ENCODE results near the gene CCPG1. TPM values are rescaled to one million over a fixed set of nuclear protein-coding genes. Genes with fewer than 3 reads are reported as not detected.

Gene CCPG1
- total RNA-seq, 1 experiment from 2014 or later: 8.5 TPM

DNA sequence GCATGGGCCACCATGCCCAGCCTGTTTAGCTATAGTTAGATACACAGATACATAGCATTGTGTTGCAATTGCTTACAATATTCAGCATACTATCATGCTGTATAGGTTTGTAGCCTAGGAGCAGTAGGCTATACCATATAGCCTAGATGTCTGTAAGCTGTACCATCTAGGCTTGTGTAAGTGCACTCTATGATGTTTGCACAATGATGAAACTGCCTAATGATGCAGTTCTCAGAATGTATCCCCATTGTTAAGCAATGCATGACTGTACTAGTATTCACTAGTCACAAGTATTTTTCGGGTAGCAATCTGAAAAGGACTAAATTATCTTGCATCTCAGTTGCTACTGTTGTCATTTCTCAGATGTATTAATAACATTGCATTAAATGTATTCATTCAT, 73.2 kb downstream of the CCPG1 start:
- ChIA-PET RAD21 (ENCODE audit: low non-redundant PET in 1 of 2, low total read pairs in 2 of 2, uncharacterized antibody in 2 of 2, unreplicated experiment in 2 of 2) (no interaction called here), CTCF (no interaction called here), POLR2A (no interaction called here)
- Histone ChIP-seq H3K4me3 (replicated peaks in 1 of 2; ENCODE audit: low read depth in 1 of 2, low read length in 2 of 2) (no peak overlapping the region), H2AFZ (ENCODE audit: low read depth, low read length, poor library complexity, severe bottlenecking) (no peak overlapping the region), H3K36me3 (ENCODE audit: control insufficient read depth in 1 of 2, insufficient read depth in 2 of 2, low read length in 2 of 2) (peaks cover 0 to 4% of the 10 kb centered on the region in 2 experiments; a peak in 2 of 4 replicates), H3K4me2 (ENCODE audit: low read length) (no peak overlapping the region), H3K79me2 (ENCODE audit: insufficient read depth, low read length) (no peaks in the 10 kb centered on the region), H3K4me1 (ENCODE audit: control insufficient read depth in 1 of 2, insufficient read depth in 2 of 2, low read length in 2 of 2) (no peaks in the 10 kb centered on the region), H3K27me3 (ENCODE audit: insufficient read depth, low read length) (no peaks in the 10 kb centered on the region), H3K9me2 (ENCODE audit: insufficient read depth) (no peaks in the 10 kb centered on the region), H3K9me3 (ENCODE audit: control insufficient read depth in 1 of 2, insufficient read depth in 1 of 2, low read depth in 1 of 2, low read length in 2 of 2) (no peaks in the 10 kb centered on the region), H3K27ac (ENCODE audit: low read depth, low read length) (no peak overlapping the region), H4K20me1 (ENCODE audit: insufficient read depth) (no peaks in the 10 kb centered on the region), H3K9ac (ENCODE audit: low read length) (no peak overlapping the region)
- intact Hi-C loops (cut with micrococcal nuclease): no loop called here
- no TSS peak for BruUV-seq (replicated peaks)
- TF ChIP-seq EZH2 (IDR thresholded peaks at IDR 0.05) (no peak), ATF3 (IDR thresholded peaks at IDR 0.05) (no peak), ZBTB33 (IDR thresholded peaks at IDR 0.05; ENCODE audit: extremely low read depth, insufficient replicate concordance, low read length) (no peak), POLR2A (IDR thresholded peaks at IDR 0.05; ENCODE audit: borderline replicate concordance, extremely low read depth, insufficient read depth, insufficient read length) (no peak), FOSL1 (IDR thresholded peaks at IDR 0.05; ENCODE audit: low read depth) (no peak), EGR1 (IDR thresholded peaks at IDR 0.05; ENCODE audit: low read depth) (no peak)
- DNase-seq (ENCODE audit: low read depth, low spot score): no peak
- ATAC-seq: no peak

GRCh38 chr15:55334371-55334770, 73.8 kb downstream of the CCPG1 start:
- no peak for TF ChIP-seq YY1 (IDR thresholded peaks at IDR 0.05; ENCODE audit: extremely low read depth, insufficient replicate concordance, low read depth, low read length)
- TF ChIP-seq CTCF (IDR thresholded peaks at IDR 0.05 in 2 of 3, conservative IDR thresholded peaks at IDR 0.05 in 1 of 3; ENCODE audit: borderline replicate concordance in 1 of 3, insufficient read depth in 1 of 3, low read depth in 2 of 3, low read length in 2 of 3): no peak
- TF ChIP-seq ZNF274 (IDR thresholded peaks at IDR 0.05; ENCODE audit: low read depth, low read length): no peak
- no peak for TF ChIP-seq POLR2AphosphoS5 (IDR thresholded peaks at IDR 0.05; ENCODE audit: low read depth, low read length)
- TF ChIP-seq MAX (IDR thresholded peaks at IDR 0.05): no peak
- ATAC-seq (no peak), DNase-seq (ENCODE audit: low read depth, low spot score) (no peak)
- H3K36me3 ChIP-seq (ENCODE audit: control insufficient read depth in 1 of 2, insufficient read depth in 2 of 2, low read length in 2 of 2): peaks cover 0 to 8% of the 10 kb centered on the region in 2 experiments; a peak in 3 of 4 replicates
- H3K4me3 ChIP-seq (replicated peaks in 1 of 2; ENCODE audit: low read depth in 1 of 2, low read length in 2 of 2): no peak overlapping the region
- no peaks in the 10 kb centered on the region for H4K20me1 ChIP-seq (ENCODE audit: insufficient read depth)
- H3K4me1 ChIP-seq (ENCODE audit: control insufficient read depth in 1 of 2, insufficient read depth in 2 of 2, low read length in 2 of 2): no peaks in the 10 kb centered on the region
- CTCF ChIA-PET: no interaction called here
- H3K9ac ChIP-seq (ENCODE audit: low read length): no peak overlapping the region
- no peak overlapping the region for H3K27ac ChIP-seq (ENCODE audit: low read depth, low read length)
- no peak overlapping the region for H2AFZ ChIP-seq (ENCODE audit: low read depth, low read length, poor library complexity, severe bottlenecking)
- POLR2A ChIA-PET: no interaction called here
- RAD21 ChIA-PET (ENCODE audit: low non-redundant PET in 1 of 2, low total read pairs in 2 of 2, uncharacterized antibody in 2 of 2, unreplicated experiment in 2 of 2): no interaction called here
- no TSS peak for BruUV-seq (replicated peaks)
- H3K4me2 ChIP-seq (ENCODE audit: low read length): no peak overlapping the region
- H3K9me2 ChIP-seq (ENCODE audit: insufficient read depth): no peaks in the 10 kb centered on the region
- no peaks in the 10 kb centered on the region for H3K9me3 ChIP-seq (ENCODE audit: control insufficient read depth in 1 of 2, insufficient read depth in 1 of 2, low read depth in 1 of 2, low read length in 2 of 2)
- no peaks in the 10 kb centered on the region for H3K27me3 ChIP-seq (ENCODE audit: insufficient read depth, low read length)
- intact Hi-C loops (cut with micrococcal nuclease): no loop called here
- H3K79me2 ChIP-seq (ENCODE audit: insufficient read depth, low read length): no peaks in the 10 kb centered on the region
